Lung (tissue), 16 donors: ENCODE data around the gene GAGE13. TPM values are rescaled to one million over a fixed set of nuclear protein-coding genes. Genes with fewer than 3 reads are reported as not detected.
A peak's percentile ranks its signal among the peaks of the same experiment; 100 is the strongest.
"Not testable (repeated sequence)": the region's sequence is repeated elsewhere in the genome, so short reads cannot be mapped to it uniquely, and the experiment has no call there.

Source experiments
- ATAC-seq: fragments of 200-7000 bp; cut with Tn5 transposase; one replicate; pipeline ENCODE4 v1.9.1; 2020; ENCODE audit warnings: moderate number of reproducible peaks; ENCODE audit not compliant: insufficient read depth, low FRiP score
- DNase-seq, 3 donors: peaks; one replicate each; pipeline ENCODE4 v3.0.0-alpha.2; 2013 to 2017
- H3K27ac ChIP-seq, 2 donors: one replicate each; pipeline ENCODE4 v1.5.1; 2013; ENCODE audit warnings: mild to moderate bottlenecking in 2 of 2, moderate library complexity in 2 of 2, control low read depth in 1 of 2, inconsistent platforms in 1 of 2, low read depth in 1 of 2, low read length in 1 of 2
- H3K27me3 ChIP-seq, 3 donors: one replicate each; pipeline ENCODE4 v1.5.1; 2013; ENCODE audit warnings: low read length in 2 of 3; ENCODE audit not compliant: control insufficient read depth in 3 of 3, insufficient read depth in 3 of 3
- H3K36me3 ChIP-seq, 4 donors: one replicate each; pipeline ENCODE4 v1.5.1; 2013; ENCODE audit warnings: low read length in 4 of 4, mild to moderate bottlenecking in 1 of 4, moderate library complexity in 1 of 4; ENCODE audit not compliant: control insufficient read depth in 4 of 4, insufficient read depth in 4 of 4
- H3K4me1 ChIP-seq, 5 donors: one replicate each; pipeline ENCODE4 v1.5.1; 2013; ENCODE audit warnings: low read length in 5 of 5, mild to moderate bottlenecking in 2 of 5, moderate library complexity in 1 of 5; ENCODE audit not compliant: control insufficient read depth in 5 of 5, insufficient read depth in 5 of 5
- H3K4me3 ChIP-seq: one replicate; pipeline ENCODE4 v1.5.1; 2013; ENCODE audit warnings: mild to moderate bottlenecking, control low read depth, moderate library complexity
- H3K9ac ChIP-seq, 2 donors: one replicate each; pipeline ENCODE4 v1.5.1; 2013; ENCODE audit warnings: low read length in 2 of 2, control low read depth in 1 of 2; ENCODE audit not compliant: insufficient read depth in 1 of 2
- H3K9me3 ChIP-seq, 4 donors: one replicate each; pipeline ENCODE4 v1.5.1; 2013; ENCODE audit warnings: low read length in 3 of 4, mild to moderate bottlenecking in 1 of 4, moderate library complexity in 1 of 4; ENCODE audit not compliant: control insufficient read depth in 4 of 4, insufficient read depth in 3 of 4
- WGBS, 2 donors: extraction: QIAGEN DNeasy Blood & Tissue Kit; methylation state at CpG; one replicate each; pipeline ENCODE4 v1.1.7; 2013; 5-methylcytosine and 5-hydroxymethylcytosine counted together
- long read RNA-seq, 5 donors: transcript quantifications; one replicate each; lab custom pipeline, GENCODE V29; 2026
- polyA plus RNA-seq, 2 donors: library from polyadenylated mRNA; stranded (reverse); fragments of 200-250 nt; gene quantifications; one replicate each; pipeline ENCODE4 v1.2.1, GENCODE V29; 2013
- total RNA-seq, 2 donors: library from RNA; depleted of rRNA in 1 of 2; stranded (reverse); fragments of >200 nt in 1 of 2; gene quantifications; one replicate each; pipeline ENCODE4 v1.2.1, GENCODE V29; 2014 to 2021
- TF ChIP-seq, protein P1 (sequence below): IDR thresholded peaks from 2 replicates; pipeline ENCODE4 v1.5.1; 2012; ENCODE audit warnings: mild to moderate bottlenecking; ENCODE audit errors: control extremely low read depth, extremely low read depth
- donor health status: control.
- donor health status: control.
- donor health status: Bipolar disorder and iron deficiency.
- donor health status: healthy.
- donor health status: DM: yes; HTN: yes; CAD: no.

Gene GAGE13, protein sequence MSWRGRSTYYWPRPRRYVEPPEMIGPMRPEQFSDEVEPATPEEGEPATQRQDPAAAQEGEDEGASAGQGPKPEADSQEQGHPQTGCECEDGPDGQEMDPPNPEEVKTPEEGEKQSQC
- total RNA-seq (not detected), polyA plus RNA-seq (not detected)
- long read RNA-seq, donor 1, result 0 reads
- long read RNA-seq, donor 2, result 0 reads
- long read RNA-seq, donor 3, result 0 reads
- long read RNA-seq, donor 4, result 0 reads
- long read RNA-seq, donor 5, result 0 reads

DNA sequence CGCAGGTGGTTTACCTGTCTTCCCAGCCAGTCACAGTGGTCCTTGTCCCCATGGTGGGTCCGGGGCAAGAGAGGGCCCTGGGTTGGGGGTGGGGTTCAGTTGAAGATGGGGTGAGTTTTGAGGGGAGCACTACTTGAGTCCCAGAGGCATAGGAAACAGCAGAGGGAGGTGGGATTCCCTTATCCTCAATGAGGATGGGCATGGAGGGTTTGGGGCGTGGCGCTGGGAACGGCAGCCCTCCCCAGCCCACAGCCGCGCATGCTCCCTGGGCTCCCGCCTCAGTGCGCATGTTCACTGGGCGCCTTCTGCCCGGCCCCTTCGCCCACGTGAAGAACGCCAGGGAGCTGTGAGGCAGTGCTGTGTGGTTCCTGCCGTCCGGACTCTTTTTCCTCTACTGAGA, at the start of gene GAGE13:
Gene GAGE13, plus strand, starts transcription at position 301 of the 400 bp plus-strand sequence. CDS start 1,156 bp downstream, outside the sequence.
- H3K27me3 ChIP-seq, H3K4me3 ChIP-seq, H3K9ac ChIP-seq, DNase-seq, H3K27ac ChIP-seq, H3K36me3 ChIP-seq, H3K4me1 ChIP-seq, H3K9me3 ChIP-seq, ATAC-seq: not testable (repeated sequence)
- no CpG with 5 or more reads among the region's 16 CpGs for WGBS, 2 donors

DNA sequence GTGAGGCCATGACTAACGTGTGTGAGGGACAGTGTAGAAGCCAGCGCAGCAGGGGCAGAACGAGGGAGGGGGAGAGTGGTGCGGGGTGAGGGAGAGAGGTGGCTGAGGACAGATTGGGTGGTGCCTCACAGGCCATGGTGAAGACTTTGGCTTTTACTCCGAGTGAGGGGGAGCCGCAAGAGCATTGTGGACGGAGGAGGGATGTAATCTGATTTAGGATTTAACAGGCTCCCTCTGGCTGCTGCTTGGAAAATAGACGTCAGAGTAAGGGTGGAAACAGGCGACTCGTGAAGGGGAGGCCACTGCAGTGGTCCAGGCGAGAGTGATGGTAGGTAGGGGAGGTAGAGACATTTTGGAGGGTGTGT, 48.8 kb upstream of the GAGE13 start:
- ATAC-seq (no peak), DNase-seq (peak; percentile 40 to 62 (median 57))
- H3K9ac ChIP-seq, result no peak overlapping the region
- no peaks in the 10 kb centered on the region for H3K9me3 ChIP-seq
- 49 to 75% methylated on average over 11 of the region's 11 CpGs for WGBS, 2 donors
- no peak overlapping the region for H3K4me3 ChIP-seq
- no peaks in the 10 kb centered on the region for H3K27me3 ChIP-seq
- no peaks in the 10 kb centered on the region for H3K4me1 ChIP-seq
- TF ChIP-seq, protein P1, sequence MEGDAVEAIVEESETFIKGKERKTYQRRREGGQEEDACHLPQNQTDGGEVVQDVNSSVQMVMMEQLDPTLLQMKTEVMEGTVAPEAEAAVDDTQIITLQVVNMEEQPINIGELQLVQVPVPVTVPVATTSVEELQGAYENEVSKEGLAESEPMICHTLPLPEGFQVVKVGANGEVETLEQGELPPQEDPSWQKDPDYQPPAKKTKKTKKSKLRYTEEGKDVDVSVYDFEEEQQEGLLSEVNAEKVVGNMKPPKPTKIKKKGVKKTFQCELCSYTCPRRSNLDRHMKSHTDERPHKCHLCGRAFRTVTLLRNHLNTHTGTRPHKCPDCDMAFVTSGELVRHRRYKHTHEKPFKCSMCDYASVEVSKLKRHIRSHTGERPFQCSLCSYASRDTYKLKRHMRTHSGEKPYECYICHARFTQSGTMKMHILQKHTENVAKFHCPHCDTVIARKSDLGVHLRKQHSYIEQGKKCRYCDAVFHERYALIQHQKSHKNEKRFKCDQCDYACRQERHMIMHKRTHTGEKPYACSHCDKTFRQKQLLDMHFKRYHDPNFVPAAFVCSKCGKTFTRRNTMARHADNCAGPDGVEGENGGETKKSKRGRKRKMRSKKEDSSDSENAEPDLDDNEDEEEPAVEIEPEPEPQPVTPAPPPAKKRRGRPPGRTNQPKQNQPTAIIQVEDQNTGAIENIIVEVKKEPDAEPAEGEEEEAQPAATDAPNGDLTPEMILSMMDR, result no peak
- no peaks in the 10 kb centered on the region for H3K36me3 ChIP-seq
- H3K27ac ChIP-seq, result no peak overlapping the region

DNA sequence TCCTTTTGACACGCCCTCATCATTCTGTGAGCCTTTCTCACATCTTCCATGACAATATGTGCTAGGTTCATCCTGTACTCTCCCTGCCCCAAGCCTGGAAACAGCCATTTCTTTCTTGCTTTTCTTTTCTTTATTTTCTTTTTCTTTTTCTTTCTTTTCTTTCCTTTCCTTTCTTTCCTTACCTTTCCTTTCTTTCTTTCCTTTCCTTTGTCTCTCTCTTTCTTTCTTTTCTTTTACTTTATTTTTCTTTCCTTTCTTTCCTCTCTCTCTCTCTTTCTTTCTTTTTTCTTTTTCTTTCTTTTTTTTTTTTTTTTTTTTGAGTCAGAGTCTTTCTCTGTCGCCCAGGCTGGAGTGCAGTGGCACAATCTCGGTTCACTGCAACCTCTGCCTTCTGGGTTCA, 47.2 kb upstream of the GAGE13 start:
- TF ChIP-seq, protein P1, result no peak
- no peaks in the 10 kb centered on the region for H3K4me1 ChIP-seq
- no peak overlapping the region for H3K9ac ChIP-seq
- no peaks in the 10 kb centered on the region for H3K27me3 ChIP-seq
- no peaks in the 10 kb centered on the region for H3K36me3 ChIP-seq
- no peak overlapping the region for H3K27ac ChIP-seq
- no peaks in the 10 kb centered on the region for H3K9me3 ChIP-seq
- WGBS, 2 donors, result 77 to 86% methylated on average over 1 to 3 of the region's 3 CpGs
- ATAC-seq, result no peak
- H3K4me3 ChIP-seq, result no peak overlapping the region
- no peak for DNase-seq

DNA sequence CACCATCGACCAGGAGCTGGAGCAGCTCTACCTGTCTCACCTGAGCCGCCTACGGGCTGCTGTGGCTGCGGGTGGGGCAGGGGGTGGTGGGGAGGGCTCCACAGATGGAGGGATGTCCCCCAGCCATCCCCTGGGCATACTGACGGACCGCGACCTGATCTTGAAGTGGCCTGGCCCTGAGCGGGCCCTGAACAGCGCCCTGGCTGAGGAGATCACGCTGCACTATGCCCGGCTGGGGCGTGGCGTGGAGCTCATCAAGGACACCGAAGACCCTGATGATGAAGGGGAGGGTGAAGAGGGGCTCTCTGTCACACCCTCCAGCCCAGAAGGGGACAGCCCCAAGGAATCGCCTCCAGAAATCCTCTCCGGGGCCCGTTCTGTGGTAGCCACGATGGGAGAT, 45.2 kb upstream of the GAGE13 start:
- Histone ChIP-seq H3K36me3 (no peaks in the 10 kb centered on the region), H3K4me3 (no peak overlapping the region), H3K27me3 (no peaks in the 10 kb centered on the region), H3K9me3 (no peaks in the 10 kb centered on the region), H3K4me1 (no peaks in the 10 kb centered on the region), H3K9ac (no peak overlapping the region), H3K27ac (no peak overlapping the region)
- TF ChIP-seq, protein P1, result no peak
- ATAC-seq, result no peak
- 89 to 97% methylated on average over 13 to 18 of the region's 18 CpGs for WGBS, 2 donors
- DNase-seq, result no peak
